Activated CD8-positive, alpha-beta memory T cell treated with anti-CD3 and anti-CD28 coated beads, Interleukin-2, amount 50 U/mL, for 24 hours (primary cell): ENCODE data around the gene SIGMAR1.

Experiments
- DNase-seq: peaks from one replicate; pipeline ENCODE4 v3.0.0-alpha.2; 2020; ENCODE audit errors: extremely low read depth

The SIGMAR1 gene

GRCh38 chr9:34637356-34638137 lies at the start of gene SIGMAR1:
SIGMAR1 (minus strand) TSS chr9:34637787; CDS start chr9:34637697, 90 bp downstream.
- DNase-seq: peak; percentile 81

- DNase-seq: no peak
These were observed 49.1 kb upstream of the SIGMAR1 start for GRCh38 chr9:34686732-34687131.

- no peak for DNase-seq
These were observed 48.6 kb upstream of the SIGMAR1 start for GRCh38 chr9:34686231-34686630.

- no peak for DNase-seq
These were observed 48.0 kb upstream of the SIGMAR1 start for GRCh38 chr9:34685591-34685990.

- DNase-seq: no peak
These were observed 47.2 kb upstream of the SIGMAR1 start for GRCh38 chr9:34684816-34685215.

- no peak for DNase-seq
These were observed 46.6 kb upstream of the SIGMAR1 start for GRCh38 chr9:34684145-34684544.

- DNase-seq: no peak
These were observed 38.3 kb upstream of the SIGMAR1 start for GRCh38 chr9:34675869-34676268.

GRCh38 chr9:34675048-34675714 lies 37.6 kb upstream of the SIGMAR1 start:
- peak; percentile 30 for DNase-seq

GRCh38 chr9:34674440-34674839 lies 36.9 kb upstream of the SIGMAR1 start:
- no peak for DNase-seq

- DNase-seq: no peak
These were observed 33.7 kb upstream of the SIGMAR1 start for GRCh38 chr9:34671307-34671706.

GRCh38 chr9:34669809-34670562 lies 32.4 kb upstream of the SIGMAR1 start:
- no peak for DNase-seq

- peak; percentile 72 for DNase-seq
These were observed 28.0 kb upstream of the SIGMAR1 start for GRCh38 chr9:34665381-34666250.

GRCh38 chr9:34665067-34665380 lies 27.4 kb upstream of the SIGMAR1 start:
- DNase-seq: no peak

GRCh38 chr9:34664281-34665066 lies 26.9 kb upstream of the SIGMAR1 start:
- DNase-seq: no peak

- DNase-seq: no peak
These were observed 25.7 kb upstream of the SIGMAR1 start for GRCh38 chr9:34663303-34663605.

- DNase-seq: no peak
These were observed 25.1 kb upstream of the SIGMAR1 start, which contains the start of gene CCL27 for GRCh38 chr9:34662526-34663302. CCL27 (minus strand) TSS chr9:34662657; CDS start chr9:34662633, 24 bp downstream.

- DNase-seq: no peak
These were observed 22.1 kb upstream of the SIGMAR1 start for GRCh38 chr9:34659592-34660253.

- no peak for DNase-seq
These were observed 20.9 kb upstream of the SIGMAR1 start for GRCh38 chr9:34658461-34658860.

- no peak for DNase-seq
These were observed 19.4 kb upstream of the SIGMAR1 start for GRCh38 chr9:34656992-34657391.

- no peak for DNase-seq
These were observed 17.8 kb upstream of the SIGMAR1 start for GRCh38 chr9:34655394-34655793.
